Astrocyte (in vitro differentiated cells and primary cell): ENCODE results near the gene HEATR9. TPM values are rescaled to one million over a fixed set of nuclear protein-coding genes. Genes with fewer than 3 reads are reported as not detected.

ENCODE experiments used
- DNase-seq: peaks from one replicate; pipeline ENCODE4 v3.0.0-alpha.2; 2010; ENCODE audit warnings: low read depth
- FAIRE-seq: peaks from 2 replicates; lab custom pipeline; 2011; peaks lifted over from hg19 to GRCh38; lab: Jason Lieb, UNC
- H2AFZ ChIP-seq: 2 replicates; pipeline ENCODE4 v1.6.0; 2012; ENCODE audit warnings: low read depth, low read length, inconsistent platforms
- H3K27ac ChIP-seq: 2 replicates; pipeline ENCODE4 v1.5.1; 2011; ENCODE audit warnings: low read depth, low read length, inconsistent platforms
- H3K27me3 ChIP-seq: 2 replicates; pipeline ENCODE4 v1.6.0; 2011; ENCODE audit warnings: low read length, inconsistent platforms; ENCODE audit not compliant: insufficient read depth
- H3K36me3 ChIP-seq: 2 replicates; pipeline ENCODE4 v1.5.1; 2011; ENCODE audit warnings: low read length, inconsistent platforms; ENCODE audit not compliant: insufficient read depth
- H3K4me1 ChIP-seq: 2 replicates; pipeline ENCODE4 v1.5.1; 2011; ENCODE audit warnings: low read length, inconsistent platforms; ENCODE audit not compliant: insufficient read depth
- H3K4me2 ChIP-seq: 2 replicates; pipeline ENCODE4 v1.6.0; 2012; ENCODE audit warnings: low read length, inconsistent platforms
- H3K4me3 ChIP-seq: 2 replicates; pipeline ENCODE4 v1.5.1; 2011; ENCODE audit warnings: low read depth, mild to moderate bottlenecking, low read length, inconsistent platforms; ENCODE audit not compliant: insufficient read depth
- H3K79me2 ChIP-seq: 2 replicates; pipeline ENCODE4 v1.6.0; 2012; ENCODE audit warnings: mild to moderate bottlenecking, low read length, inconsistent platforms; ENCODE audit not compliant: insufficient read depth
- H3K9ac ChIP-seq: 2 replicates; pipeline ENCODE4 v1.6.0; 2012; ENCODE audit warnings: mild to moderate bottlenecking, low read length, inconsistent platforms
- H3K9me3 ChIP-seq: 2 replicates; pipeline ENCODE4 v1.5.1; 2012; ENCODE audit warnings: low read depth, mild to moderate bottlenecking, low read length, inconsistent platforms; ENCODE audit not compliant: insufficient read depth
- H4K20me1 ChIP-seq: 2 replicates; pipeline ENCODE4 v1.6.0; 2012; ENCODE audit warnings: low read length, inconsistent platforms; ENCODE audit not compliant: insufficient read depth
- H3K27ac Mint-ChIP-seq: one replicate; pipeline ENCODE4 v1.8.0; 2021; ENCODE audit warnings: mild to moderate bottlenecking, mixed read lengths; ENCODE audit not compliant: unreplicated experiment
- H3K27me3 Mint-ChIP-seq: one replicate; pipeline ENCODE4 v1.8.0; 2021; ENCODE audit warnings: low read depth, mixed read lengths; ENCODE audit not compliant: unreplicated experiment
- H3K36me3 Mint-ChIP-seq: one replicate; pipeline ENCODE4 v1.8.0; 2021; ENCODE audit warnings: low read depth, mixed read lengths; ENCODE audit not compliant: unreplicated experiment
- H3K4me1 Mint-ChIP-seq: one replicate; pipeline ENCODE4 v1.8.0; 2021; ENCODE audit warnings: low read depth, mixed read lengths; ENCODE audit not compliant: unreplicated experiment
- H3K4me3 Mint-ChIP-seq: one replicate; pipeline ENCODE4 v1.8.0; 2021; ENCODE audit warnings: mild to moderate bottlenecking, moderate library complexity, mixed read lengths; ENCODE audit not compliant: unreplicated experiment
- H3K9me3 Mint-ChIP-seq: one replicate; pipeline ENCODE4 v1.8.0; 2021; ENCODE audit warnings: mild to moderate bottlenecking, mixed read lengths; ENCODE audit not compliant: unreplicated experiment
- EZH2 ChIP-seq: IDR thresholded peaks from 2 replicates; pipeline ENCODE4 v1.6.1; 2012; ENCODE audit warnings: mild to moderate bottlenecking, low read length, inconsistent platforms; ENCODE audit not compliant: insufficient read depth
- total RNA-seq: library from RNA; stranded (reverse); gene quantifications from 2 replicates; pipeline ENCODE4 v1.2.1, GENCODE V29; 2021
- TF ChIP-seq, protein P1 (sequence below): IDR thresholded peaks from 2 replicates; pipeline ENCODE4 v1.5.1; 2011; ENCODE audit warnings: low read depth, mild to moderate bottlenecking, inconsistent platforms, low read length, moderate library complexity; ENCODE audit not compliant: insufficient read depth

The HEATR9 gene
- total RNA-seq, 1 donor from 2014 or later: not detected

DNA sequence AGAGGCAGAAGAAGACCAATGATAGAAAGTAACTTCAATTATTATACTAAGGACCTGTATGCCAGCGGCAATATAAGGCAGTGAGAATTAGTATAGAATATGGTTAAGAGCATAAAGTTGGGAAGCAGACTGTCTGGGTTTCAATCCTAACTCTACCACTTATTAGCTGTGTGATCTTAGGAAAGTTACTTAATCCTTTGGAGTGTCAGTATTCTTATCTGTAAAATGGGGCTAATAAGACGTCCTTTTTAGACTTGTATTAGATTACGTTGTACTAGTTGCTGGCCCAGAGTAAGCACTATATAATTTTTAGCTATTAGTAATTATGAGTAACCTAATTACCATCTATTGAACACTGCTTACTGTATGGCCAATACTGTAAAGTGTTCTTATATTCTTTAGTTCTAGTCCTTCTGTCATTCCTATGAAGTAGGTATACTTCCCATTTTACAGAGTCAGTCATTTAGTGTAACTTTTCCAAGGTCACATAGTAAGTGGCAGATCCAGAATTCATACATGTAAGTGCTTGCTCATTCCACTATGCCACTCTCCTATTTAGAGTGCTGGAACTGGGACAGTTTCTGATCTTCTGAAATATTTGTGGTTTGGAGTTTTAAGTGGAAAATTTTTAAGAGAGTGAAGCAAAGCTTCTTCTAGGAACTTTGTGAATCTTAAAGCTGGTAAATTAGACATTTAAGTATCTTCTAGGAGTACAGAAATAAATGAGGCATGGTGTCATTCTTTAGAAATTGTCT lies 22.5 kb downstream of the HEATR9 start:
- peaks cover 9% of the 10 kb centered on the region for H3K79me2 ChIP-seq
- no peaks in the 10 kb centered on the region for H3K9me3 ChIP-seq
- H3K4me1 ChIP-seq: no peaks in the 10 kb centered on the region
- Mint-ChIP-seq H3K4me1 (peaks cover 17% of the 10 kb centered on the region), H3K27me3 (no peaks in the 10 kb centered on the region), H3K9me3 (no peaks in the 10 kb centered on the region), H3K36me3 (peaks cover 12% of the 10 kb centered on the region), H3K27ac (peak overlapping the region; percentile 45), H3K4me3 (no peak overlapping the region)
- FAIRE-seq (no peak), DNase-seq (peak; percentile 44)
- H3K27ac ChIP-seq: no peak overlapping the region
- H4K20me1 ChIP-seq: peaks cover 62% of the 10 kb centered on the region
- no peak overlapping the region for H3K4me2 ChIP-seq
- TF ChIP-seq, protein P1, sequence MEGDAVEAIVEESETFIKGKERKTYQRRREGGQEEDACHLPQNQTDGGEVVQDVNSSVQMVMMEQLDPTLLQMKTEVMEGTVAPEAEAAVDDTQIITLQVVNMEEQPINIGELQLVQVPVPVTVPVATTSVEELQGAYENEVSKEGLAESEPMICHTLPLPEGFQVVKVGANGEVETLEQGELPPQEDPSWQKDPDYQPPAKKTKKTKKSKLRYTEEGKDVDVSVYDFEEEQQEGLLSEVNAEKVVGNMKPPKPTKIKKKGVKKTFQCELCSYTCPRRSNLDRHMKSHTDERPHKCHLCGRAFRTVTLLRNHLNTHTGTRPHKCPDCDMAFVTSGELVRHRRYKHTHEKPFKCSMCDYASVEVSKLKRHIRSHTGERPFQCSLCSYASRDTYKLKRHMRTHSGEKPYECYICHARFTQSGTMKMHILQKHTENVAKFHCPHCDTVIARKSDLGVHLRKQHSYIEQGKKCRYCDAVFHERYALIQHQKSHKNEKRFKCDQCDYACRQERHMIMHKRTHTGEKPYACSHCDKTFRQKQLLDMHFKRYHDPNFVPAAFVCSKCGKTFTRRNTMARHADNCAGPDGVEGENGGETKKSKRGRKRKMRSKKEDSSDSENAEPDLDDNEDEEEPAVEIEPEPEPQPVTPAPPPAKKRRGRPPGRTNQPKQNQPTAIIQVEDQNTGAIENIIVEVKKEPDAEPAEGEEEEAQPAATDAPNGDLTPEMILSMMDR: no peak
- no peak for TF ChIP-seq EZH2
- peaks cover 43% of the 10 kb centered on the region for H3K36me3 ChIP-seq
- no peak overlapping the region for H3K9ac ChIP-seq
- H2AFZ ChIP-seq: no peak overlapping the region
- H3K27me3 ChIP-seq: no peaks in the 10 kb centered on the region
- H3K4me3 ChIP-seq: no peak overlapping the region

- no peak for FAIRE-seq
Observed at GRCh38 chr17:35844547-35844946, 24.1 kb downstream of the HEATR9 start.

More at GRCh38 chr17:35844547-35844946, 24.1 kb downstream of the HEATR9 start:
- no peaks in the 10 kb centered on the region for H3K4me1 ChIP-seq
- H3K27ac ChIP-seq: no peak overlapping the region
- TF ChIP-seq, protein P1: no peak
- no peak for TF ChIP-seq EZH2
- H3K9me3 Mint-ChIP-seq: no peaks in the 10 kb centered on the region
- no peaks in the 10 kb centered on the region for H3K9me3 ChIP-seq
- peaks cover 9% of the 10 kb centered on the region for H3K79me2 ChIP-seq
- no peaks in the 10 kb centered on the region for H3K27me3 ChIP-seq
- H4K20me1 ChIP-seq: peaks cover 54% of the 10 kb centered on the region
- H3K4me2 ChIP-seq: no peak overlapping the region
- no peak overlapping the region for H3K27ac Mint-ChIP-seq
- DNase-seq: no peak
- H3K4me3 Mint-ChIP-seq: no peak overlapping the region
- no peak overlapping the region for H2AFZ ChIP-seq
- H3K4me3 ChIP-seq: no peak overlapping the region
- H3K36me3 Mint-ChIP-seq: peaks cover 18% of the 10 kb centered on the region
- H3K27me3 Mint-ChIP-seq: no peaks in the 10 kb centered on the region
- H3K36me3 ChIP-seq: peaks cover 46% of the 10 kb centered on the region
- peaks cover 17% of the 10 kb centered on the region for H3K4me1 Mint-ChIP-seq
- H3K9ac ChIP-seq: no peak overlapping the region
